RWPE1 (cell line): Measurements from ENCODE around the gene ITIH6.
"Not testable (repeated sequence)": the region's sequence is repeated elsewhere in the genome, so short reads cannot be mapped to it uniquely, and the experiment has no call there.

ENCODE experiments used
- CTCF ChIA-PET: fragments of 350-600 bp; sonication (Branson Sonifier 250); formaldehyde crosslinking; extraction: SDS; loops from one replicate; lab custom pipeline; 2021; lab: Yijun Ruan, JAX
- POLR2A ChIA-PET: fragments of 400-600 bp; formaldehyde crosslinking; extraction: SDS; loops from one replicate; lab custom pipeline; 2020; ENCODE audit warnings: antibody characterized with exemption; ENCODE audit not compliant: low non-redundant PET; lab: Yijun Ruan, JAX
- DNase-seq: peaks from one replicate; pipeline ENCODE4 v3.0.0; 2012; ENCODE audit warnings: low spot score
- H3K27ac ChIP-seq: fragments of 450-650 bp; 2 replicates; pipeline ENCODE4 v1.5.1; 2017
- TF ChIP-seq, protein P1 (sequence below): fragments of 450-650 bp; conservative IDR thresholded peaks from 2 replicates; pipeline ENCODE4 v1.5.1; 2017; ENCODE audit warnings: low read depth, mild to moderate bottlenecking

Gene ITIH6

DNA sequence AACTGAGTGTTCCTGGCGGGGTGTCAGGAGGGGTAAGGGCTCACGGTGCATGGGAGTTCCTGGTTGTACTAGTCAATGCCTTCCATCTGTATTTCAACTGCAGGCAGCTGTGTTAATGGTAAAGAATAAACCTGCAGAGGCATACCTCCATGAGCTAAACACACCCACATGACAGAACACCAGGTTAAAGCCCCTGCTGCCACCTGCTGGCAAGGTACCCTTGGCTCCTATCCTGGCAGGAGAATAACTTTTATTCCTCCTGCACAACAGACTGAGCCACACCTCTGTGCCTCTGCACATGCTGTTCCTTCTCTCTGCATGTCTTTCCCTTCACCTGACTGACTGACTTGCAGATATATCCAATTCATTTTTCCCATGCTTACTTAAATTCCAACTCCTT lies 11.1 kb downstream of the ITIH6 start:
- POLR2A ChIA-PET, result no interaction called here
- peak; percentile 18 for DNase-seq
- TF ChIP-seq, protein P1, sequence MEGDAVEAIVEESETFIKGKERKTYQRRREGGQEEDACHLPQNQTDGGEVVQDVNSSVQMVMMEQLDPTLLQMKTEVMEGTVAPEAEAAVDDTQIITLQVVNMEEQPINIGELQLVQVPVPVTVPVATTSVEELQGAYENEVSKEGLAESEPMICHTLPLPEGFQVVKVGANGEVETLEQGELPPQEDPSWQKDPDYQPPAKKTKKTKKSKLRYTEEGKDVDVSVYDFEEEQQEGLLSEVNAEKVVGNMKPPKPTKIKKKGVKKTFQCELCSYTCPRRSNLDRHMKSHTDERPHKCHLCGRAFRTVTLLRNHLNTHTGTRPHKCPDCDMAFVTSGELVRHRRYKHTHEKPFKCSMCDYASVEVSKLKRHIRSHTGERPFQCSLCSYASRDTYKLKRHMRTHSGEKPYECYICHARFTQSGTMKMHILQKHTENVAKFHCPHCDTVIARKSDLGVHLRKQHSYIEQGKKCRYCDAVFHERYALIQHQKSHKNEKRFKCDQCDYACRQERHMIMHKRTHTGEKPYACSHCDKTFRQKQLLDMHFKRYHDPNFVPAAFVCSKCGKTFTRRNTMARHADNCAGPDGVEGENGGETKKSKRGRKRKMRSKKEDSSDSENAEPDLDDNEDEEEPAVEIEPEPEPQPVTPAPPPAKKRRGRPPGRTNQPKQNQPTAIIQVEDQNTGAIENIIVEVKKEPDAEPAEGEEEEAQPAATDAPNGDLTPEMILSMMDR, result no peak
- H3K27ac ChIP-seq, result no peak overlapping the region
- CTCF ChIA-PET, result no interaction called here

DNA sequence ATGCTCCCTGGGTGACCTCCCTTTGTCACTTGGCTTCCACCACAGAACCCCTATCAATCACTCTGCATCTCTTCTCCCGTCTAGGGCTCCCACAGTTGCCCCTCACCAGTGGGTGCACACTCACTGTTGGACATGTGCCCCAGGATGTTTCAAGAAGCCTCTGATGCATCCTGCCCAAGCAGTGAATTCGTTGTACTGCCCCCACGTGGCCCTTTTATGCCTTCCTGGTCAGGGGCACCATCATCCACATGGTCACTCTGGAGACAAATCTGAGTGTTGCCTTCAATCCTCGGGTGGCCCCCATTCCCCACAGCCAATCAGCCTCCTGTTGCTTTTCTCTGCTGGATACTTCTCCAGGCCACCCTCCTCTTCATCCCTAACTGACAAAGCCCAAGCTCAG lies 12.2 kb downstream of the ITIH6 start:
- TF ChIP-seq, protein P1, result no peak
- POLR2A ChIA-PET, result no interaction called here
- DNase-seq, result no peak
- CTCF ChIA-PET, result no interaction called here
- no peak overlapping the region for H3K27ac ChIP-seq

DNA sequence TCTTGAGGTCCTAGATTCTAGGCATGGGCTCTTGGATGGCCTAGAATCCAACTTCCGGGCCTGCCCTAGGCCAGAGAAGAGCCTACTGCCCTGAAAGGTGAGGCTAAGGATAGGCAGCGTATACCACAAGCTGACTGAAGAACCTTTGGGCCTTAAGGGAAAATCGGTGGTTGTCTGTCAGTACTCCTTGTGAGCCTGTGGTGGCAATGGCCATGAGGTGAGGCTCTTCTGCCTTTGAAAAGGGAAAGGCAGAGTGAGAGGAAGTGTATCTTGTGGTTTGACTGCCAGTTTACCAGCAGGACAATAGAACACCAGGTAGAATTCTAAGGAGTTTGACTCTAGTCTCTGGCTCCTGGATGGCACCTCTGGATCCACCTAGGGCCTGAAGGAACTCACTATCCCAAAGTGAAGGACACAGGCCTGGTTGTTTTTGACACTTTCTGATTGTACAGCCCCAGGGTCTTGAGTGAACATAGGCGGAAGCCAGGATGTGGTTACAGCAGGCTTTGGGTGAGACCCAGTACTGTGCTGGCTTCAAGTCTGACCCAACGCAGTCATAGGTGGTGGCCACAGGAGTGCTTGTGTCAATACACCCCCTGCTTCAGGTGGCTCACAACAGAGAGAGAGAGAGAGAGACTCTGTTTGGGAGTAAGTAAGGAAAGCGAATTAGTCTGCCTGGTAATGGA lies 20.9 kb downstream of the ITIH6 start:
- CTCF ChIA-PET, result no interaction called here
- H3K27ac ChIP-seq, result no peak overlapping the region
- DNase-seq, result no peak
- TF ChIP-seq, protein P1, result no peak
- POLR2A ChIA-PET, result no interaction called here

DNA sequence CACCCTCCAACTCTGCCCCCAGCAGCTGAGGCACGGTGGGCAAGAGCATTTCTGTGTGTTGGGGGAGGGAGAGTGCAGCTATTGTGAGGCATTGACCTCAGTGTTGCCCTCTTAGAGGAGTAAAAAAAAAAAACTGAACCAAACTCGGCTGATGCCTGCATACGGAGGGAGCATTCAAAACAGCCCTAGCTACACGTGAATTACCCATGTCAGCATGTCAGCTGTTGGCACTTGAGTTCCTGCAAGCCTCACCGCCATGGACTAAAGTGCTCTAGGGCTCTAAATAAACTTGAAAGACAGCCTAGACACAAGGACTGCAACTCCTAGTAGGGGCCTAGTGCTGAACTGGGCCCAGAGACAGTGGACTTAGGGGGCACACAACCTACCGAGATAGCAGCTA lies 22.0 kb downstream of the ITIH6 start:
- TF ChIP-seq, protein P1, result no peak
- CTCF ChIA-PET, result no interaction called here
- no peak overlapping the region for H3K27ac ChIP-seq
- POLR2A ChIA-PET, result no interaction called here
- DNase-seq, result no peak

DNA sequence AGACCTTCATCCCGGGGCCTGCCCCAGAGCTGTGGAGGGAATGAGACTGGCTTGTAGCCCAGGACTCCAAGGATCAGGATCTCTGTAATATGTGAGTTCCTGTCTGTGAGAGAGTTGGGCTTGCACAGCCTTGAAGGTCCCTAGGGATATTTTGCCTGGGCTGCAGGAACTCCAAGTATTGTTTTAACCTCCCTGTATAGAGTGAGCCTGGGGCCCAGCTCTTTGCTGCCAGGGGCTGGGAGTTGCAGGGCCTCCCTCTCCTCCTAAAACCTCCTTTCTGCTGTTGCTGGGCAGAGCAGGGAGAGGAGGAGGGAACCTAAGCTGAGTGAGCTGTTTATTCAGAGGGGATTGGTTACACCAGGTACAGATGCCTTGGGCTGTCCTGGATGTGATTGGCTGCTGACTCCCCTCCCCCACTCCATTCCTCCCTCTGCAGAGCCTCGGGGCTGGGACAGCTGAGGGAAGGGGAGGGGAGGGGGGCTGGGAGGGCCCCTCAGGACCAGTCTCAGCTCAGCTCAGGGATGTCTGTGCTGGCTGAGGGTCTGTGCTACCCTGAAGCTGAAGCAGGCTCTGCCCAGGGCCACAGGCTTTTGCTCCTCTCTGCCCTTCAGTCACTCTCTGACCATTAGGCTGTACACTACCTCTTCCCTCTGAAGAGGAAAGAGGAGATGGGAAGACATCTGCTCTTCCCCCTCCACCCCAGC lies 23.5 kb downstream of the ITIH6 start:
- POLR2A ChIA-PET, H3K27ac ChIP-seq, CTCF ChIA-PET, DNase-seq: not testable (repeated sequence)

DNA sequence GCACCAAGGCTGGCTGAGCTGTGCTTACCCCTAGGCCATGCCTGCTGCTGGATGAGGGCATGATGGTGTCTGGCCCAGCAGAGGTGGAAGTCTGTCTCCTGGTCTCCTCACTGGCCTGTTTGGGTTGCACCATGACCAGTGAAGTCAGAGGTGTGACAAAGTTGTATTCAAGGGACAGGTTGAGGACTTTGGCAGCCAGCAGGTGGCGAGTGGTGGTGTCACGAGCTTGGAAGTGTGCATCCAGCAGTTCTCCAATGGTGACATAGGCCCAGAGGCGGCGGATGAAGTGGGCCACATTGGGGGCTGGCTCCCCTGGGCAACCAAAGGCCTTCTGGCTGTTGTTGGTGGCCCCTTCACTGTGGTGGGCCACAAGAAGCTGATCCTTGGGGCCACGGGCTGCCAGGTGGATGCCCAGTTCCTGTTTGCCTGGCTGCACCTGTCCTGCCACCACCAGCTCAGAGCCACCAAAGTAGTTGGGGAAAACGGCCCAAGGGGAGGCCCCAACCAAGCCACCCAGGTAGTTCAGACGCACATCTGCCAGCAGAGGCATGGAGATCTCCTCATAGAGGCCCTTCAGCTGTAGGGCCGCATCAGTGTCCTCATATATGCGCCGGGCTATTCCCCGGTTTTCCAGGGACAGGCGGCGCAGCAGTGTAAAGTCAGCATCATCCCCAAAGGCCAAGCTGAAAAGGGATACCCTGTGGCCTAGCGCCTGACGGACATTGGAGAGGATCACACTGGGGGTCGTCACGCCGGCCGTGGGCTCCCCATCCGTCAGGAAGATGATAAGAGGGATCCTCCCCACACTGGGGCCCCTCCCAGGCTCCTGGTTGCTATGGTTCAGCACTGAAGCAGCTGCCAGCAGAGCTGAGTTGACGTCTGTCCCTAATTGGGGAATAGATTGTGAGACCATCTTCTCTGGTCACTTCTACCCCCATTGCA lies 39.7 kb downstream of the ITIH6 start:
- CTCF ChIA-PET, result no interaction called here
- POLR2A ChIA-PET, result no interaction called here
- DNase-seq, result no peak
- TF ChIP-seq, protein P1, result no peak
- H3K27ac ChIP-seq, result no peak overlapping the region
